GM12865 (cell line): Measurements from ENCODE around the gene RGMA.
"Not testable (repeated sequence)": the region's sequence is repeated elsewhere in the genome, so short reads cannot be mapped to it uniquely, and the experiment has no call there.

Experiments
- DNase-seq: peaks from one replicate; pipeline ENCODE4 v3.0.0; 2010; ENCODE audit warnings: low read depth
- H3K4me3 ChIP-seq: 2 replicates; pipeline ENCODE4 v1.5.1; 2011; ENCODE audit warnings: mild to moderate bottlenecking, low read depth, low read length, control low read depth
- TF ChIP-seq, protein P1 (sequence below): IDR thresholded peaks from 2 replicates; pipeline ENCODE4 v1.5.1; 2011; ENCODE audit warnings: low read length, control low read depth, low read depth, inconsistent platforms; ENCODE audit not compliant: insufficient read depth; ENCODE audit errors: missing control alignments

RGMA gene

DNA sequence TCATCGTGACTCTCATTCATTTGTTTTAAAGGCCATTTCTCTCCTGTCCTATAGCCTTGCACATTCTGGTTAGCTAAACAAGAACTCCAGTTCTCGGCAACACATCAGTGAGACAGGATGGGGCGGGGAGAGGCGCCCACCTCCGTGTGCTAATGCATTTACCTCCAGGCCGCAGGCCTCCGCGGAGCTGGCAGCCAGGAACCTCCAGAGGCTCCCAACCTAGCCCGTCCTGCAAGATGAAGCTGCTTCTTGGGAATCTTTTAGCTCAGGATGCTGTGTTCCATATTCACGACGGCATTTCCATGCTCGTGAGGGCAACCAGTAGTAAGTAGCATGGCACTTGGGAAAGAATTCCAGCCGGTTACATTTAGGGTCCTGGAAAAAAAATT lies 47.9 kb downstream of the RGMA start:
- no peak for DNase-seq
- H3K4me3 ChIP-seq: no peak overlapping the region
- TF ChIP-seq, protein P1, sequence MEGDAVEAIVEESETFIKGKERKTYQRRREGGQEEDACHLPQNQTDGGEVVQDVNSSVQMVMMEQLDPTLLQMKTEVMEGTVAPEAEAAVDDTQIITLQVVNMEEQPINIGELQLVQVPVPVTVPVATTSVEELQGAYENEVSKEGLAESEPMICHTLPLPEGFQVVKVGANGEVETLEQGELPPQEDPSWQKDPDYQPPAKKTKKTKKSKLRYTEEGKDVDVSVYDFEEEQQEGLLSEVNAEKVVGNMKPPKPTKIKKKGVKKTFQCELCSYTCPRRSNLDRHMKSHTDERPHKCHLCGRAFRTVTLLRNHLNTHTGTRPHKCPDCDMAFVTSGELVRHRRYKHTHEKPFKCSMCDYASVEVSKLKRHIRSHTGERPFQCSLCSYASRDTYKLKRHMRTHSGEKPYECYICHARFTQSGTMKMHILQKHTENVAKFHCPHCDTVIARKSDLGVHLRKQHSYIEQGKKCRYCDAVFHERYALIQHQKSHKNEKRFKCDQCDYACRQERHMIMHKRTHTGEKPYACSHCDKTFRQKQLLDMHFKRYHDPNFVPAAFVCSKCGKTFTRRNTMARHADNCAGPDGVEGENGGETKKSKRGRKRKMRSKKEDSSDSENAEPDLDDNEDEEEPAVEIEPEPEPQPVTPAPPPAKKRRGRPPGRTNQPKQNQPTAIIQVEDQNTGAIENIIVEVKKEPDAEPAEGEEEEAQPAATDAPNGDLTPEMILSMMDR: no peak

DNA sequence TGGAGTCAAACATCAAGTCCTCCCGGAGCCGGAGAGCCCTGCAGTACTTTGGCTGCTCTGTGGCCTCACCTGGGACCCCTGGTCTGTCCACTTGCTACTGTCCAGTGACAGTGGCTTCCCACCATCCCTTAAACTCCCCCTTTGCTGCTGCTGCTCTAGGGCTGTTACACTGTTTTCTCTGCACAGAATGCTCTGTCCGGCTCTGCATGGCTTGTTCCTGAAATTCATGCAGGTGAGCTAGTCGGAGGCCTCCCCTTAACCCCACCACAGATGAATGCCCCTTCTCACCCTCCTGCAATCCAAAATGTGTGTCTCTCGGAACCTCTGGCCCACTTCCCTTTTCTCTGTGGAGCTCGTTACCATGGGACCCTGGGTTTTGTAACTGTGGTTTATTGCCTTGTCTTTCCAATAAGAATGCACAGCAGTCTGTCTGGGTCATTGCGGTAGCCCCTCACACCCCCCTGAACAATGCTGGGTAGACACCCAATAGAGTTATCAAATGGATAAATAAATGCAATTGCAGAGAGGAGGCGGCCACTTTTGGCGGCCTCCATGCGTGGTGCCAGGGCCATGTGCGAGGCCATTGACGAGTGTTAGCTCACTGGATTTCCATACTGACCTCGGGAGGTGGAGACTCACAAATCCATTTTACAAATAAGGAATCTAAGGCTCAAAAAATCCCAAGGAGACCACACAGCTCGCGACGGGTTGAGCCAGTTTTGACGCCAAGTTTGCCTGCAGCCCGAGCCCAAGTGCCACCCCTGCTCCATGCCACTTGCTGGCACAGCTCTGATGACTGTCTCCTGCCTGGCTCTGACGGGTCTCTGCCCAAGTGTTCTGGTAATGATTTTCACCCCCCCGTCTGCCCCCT lies 48.5 kb downstream of the RGMA start:
- no peak overlapping the region for H3K4me3 ChIP-seq
- no peak for DNase-seq
- TF ChIP-seq, protein P1: no peak

DNA sequence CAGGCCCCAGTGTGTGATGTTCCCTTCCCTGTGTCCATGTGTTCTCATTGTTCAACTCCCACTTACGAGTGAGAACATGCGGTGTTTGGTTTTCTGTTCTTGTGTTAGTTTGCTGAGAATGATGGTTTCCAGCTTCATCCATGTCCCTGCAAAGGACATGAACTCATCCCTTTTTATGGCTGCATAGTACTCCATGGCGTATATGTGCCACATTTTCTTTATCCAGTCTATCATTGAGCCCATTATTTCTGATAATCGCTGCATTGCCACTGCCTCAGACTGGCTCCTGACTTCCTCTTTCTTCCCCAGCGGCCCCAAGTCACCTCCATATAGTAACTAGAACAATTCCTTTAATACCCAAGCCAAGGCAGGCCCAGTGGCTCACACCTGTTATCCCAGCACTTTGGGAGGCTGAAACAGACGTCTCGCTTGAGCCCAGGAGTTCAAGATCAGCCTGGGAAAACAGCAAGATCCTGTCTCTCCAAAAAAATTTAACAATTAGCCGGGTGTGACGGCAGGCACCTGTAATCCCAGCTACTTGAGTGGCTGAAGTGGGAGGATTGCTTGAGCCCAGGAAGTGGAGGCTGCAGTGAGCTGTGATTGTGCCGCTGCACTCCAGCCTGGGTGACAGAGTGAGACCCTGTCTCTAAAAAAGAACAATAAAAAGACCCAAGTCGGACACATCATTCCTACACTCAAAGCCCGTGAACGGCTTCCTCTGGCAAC lies 49.3 kb downstream of the RGMA start:
- DNase-seq, H3K4me3 ChIP-seq: not testable (repeated sequence)

DNA sequence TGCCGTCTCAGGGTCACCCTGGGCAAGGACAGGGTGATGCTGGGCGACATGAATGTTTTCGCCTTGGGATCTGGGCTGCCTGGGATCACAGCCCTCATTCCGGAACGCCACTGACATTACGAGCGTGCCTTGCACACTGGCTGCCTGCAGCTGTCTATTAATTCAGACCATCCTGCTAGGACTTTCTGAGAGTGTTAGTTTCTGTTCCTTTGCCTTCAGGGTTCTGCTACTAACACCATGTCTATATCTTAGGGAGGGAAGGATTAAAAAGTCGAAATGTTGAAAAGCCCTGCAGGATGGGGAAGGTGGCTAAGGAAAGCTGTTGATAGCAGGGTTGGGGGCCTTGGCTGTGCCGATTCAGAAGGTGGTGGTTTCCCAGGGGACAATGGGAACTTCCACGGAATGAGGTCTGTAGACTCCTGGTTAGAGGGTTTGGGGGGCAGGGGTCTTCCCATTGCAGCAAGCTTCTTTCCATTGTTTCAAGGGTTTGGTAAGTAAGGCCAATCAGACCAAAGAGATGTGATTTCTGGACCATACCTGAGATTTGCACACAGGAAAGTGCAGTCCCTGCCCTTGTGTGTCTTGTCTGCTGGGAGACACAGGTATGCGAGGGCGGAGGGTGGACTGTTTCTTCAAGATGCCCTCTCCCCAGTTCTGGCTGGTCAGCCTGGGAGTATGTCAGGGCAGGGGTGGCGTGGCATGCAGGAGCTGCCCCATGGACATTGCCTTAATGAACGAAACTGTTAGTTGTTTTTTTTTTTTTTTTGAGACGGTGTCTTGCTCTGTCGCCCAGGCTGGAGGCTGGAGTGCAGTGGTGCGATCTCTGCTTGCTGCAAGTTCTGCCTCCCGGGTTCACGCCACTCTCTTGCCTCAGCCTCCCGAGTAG lies 50.9 kb downstream of the RGMA start:
- TF ChIP-seq, protein P1: no peak
- DNase-seq: no peak
- H3K4me3 ChIP-seq: no peak overlapping the region

DNA sequence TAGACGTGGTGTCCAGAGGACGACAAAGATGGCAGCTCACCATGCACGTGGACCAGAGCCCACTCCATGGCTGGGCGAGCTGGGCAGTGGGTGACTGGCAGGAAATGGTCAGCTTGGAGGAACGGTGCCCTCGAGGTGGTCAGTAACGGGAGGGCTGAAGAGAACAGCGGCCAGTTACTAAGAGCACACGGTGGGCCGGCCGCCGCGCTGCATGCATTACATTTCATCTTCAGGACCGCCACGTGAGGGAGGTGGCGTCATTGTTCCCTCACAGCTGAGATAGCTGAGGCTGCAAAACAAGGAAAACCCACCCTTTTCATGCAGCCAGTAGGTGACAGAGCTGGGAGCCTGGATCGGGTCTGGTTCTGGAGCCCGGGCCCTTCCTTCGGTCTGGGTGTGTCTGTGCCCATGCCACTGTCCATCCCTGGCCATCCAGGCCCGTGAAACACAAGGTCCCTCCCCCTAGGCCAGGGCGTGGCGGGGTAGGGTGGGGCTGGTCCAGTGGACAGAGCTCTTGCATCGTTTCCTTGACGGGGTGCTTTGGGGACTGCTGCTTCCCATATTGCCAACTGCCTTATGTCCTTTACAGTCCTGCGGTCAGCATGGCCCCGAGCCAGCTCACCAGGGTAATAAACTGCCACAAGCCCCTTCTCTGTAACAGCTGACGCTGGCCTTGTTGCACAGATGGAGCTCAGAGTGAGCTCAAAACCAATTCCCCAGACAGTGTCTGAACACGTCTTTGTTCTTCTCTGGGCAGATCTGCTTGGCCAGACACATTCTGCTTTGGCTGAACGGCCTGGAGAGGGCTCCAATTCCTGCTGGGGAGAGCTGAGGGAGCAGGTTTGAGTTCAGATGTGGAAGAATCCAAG lies 51.8 kb downstream of the RGMA start:
- no peak overlapping the region for H3K4me3 ChIP-seq
- TF ChIP-seq, protein P1: no peak
- DNase-seq: no peak

DNA sequence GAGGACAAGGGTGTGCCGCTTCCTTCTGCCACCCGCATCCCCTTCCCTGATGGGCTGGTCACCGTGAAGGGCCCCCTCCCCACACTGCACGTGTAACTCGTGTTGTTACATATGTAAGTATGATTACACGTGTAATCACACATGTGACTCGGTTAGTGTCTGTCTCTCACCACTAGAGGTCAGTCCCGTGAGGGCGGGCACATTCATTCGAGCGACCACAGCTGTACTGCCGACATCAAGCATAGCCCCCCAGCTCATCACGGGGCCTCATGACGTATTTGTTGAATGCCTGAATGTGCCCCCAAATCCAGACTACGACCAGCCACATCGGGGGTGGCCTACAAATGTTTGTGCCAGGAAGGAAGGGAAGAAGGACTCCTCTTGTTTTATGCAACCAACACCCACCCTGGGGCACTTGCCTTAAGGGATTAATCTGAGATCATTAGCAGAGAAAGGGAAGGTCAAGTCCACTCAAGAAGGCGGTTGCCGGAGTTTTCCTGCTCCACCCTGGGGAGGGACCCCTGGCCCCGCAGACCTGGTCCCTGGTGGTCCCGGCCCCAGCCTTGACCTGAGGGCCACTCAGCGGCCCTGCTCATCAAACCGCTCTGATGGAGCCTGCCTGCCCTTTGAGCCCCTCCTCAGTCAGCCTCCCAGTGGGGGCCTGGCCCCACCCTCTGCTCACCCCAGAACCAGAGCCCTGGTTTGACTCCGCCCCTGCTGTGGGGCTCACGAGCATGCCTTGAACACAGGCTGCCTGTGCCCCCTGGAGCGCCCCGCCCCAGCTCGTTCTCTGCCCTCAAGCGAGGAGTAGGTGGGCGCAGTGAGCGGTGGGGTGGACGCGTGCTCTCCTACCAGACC lies 52.8 kb downstream of the RGMA start:
- peak; percentile 51 for DNase-seq
- TF ChIP-seq, protein P1: peak; percentile 73
- no peak overlapping the region for H3K4me3 ChIP-seq
